ENCODE results near the gene GNG12. TPM values are rescaled to one million over a fixed set of nuclear protein-coding genes. Genes with fewer than 3 reads are reported as not detected.

The GNG12 gene
- total and polyA plus RNA-seq, 2 experiments from 2014 or later: 265 to 309 TPM

GRCh38 chr1:67771749-67772148, 61.5 kb downstream of the GNG12 start:
- Histone ChIP-seq H3K9me2 (ENCODE audit: insufficient read depth) (no peaks in the 10 kb centered on the region), H4K20me1 (ENCODE audit: insufficient read depth) (peaks cover 7% of the 10 kb centered on the region; the same call in 1 of the 2 replicates), H3K27ac (peak overlapping the region; percentile 44), H3K36me3 (ENCODE audit: low read depth) (peaks cover 24% of the 10 kb centered on the region), H3K9me3 (ENCODE audit: low read depth) (no peaks in the 10 kb centered on the region), H3K79me2 (ENCODE audit: insufficient read depth) (peaks cover 99% of the 10 kb centered on the region), H3K9ac (no peak overlapping the region), H3K27me3 (replicated peaks; ENCODE audit: insufficient read depth) (no peaks in the 10 kb centered on the region), H3F3A (ENCODE audit: insufficient read depth) (peaks cover 36% of the 10 kb centered on the region), H3K4me1 (ENCODE audit: insufficient read depth) (peaks cover 32% of the 10 kb centered on the region), H2AFZ (no peak overlapping the region), H3K4me2 (ENCODE audit: unreplicated experiment) (peak overlapping the region; percentile 24), H3K4me3 (no peak overlapping the region)
- 10 to 19% methylated on average over 1 of the region's 1 CpG for WGBS, 2 experiments (ENCODE audit: low coverage in 1 of 2, low lambda C conversion rate in 2 of 2, missing lambda C conversion rate in 2 of 2)
- in situ Hi-C loops (cut with MboI): loop anchor here (10.0 kb wide), 1 partner anchor 333 kb away; no protein-coding TSS in a partner anchor
- TF ChIP-seq EZH2 (IDR thresholded peaks at IDR 0.05; ENCODE audit: insufficient read depth, poor library complexity, severe bottlenecking) (no peak), EZH2phosphoT487 (IDR thresholded peaks at IDR 0.05; ENCODE audit: insufficient read depth, low read depth) (no peak)
- peak; percentile 18 for DNase-seq

- Histone ChIP-seq H3K27me3 (replicated peaks; ENCODE audit: insufficient read depth) (no peaks in the 10 kb centered on the region), H3K9me2 (ENCODE audit: insufficient read depth) (no peaks in the 10 kb centered on the region), H3K36me3 (ENCODE audit: low read depth) (peaks cover 18% of the 10 kb centered on the region), H3K9ac (no peak overlapping the region), H3K9me3 (ENCODE audit: low read depth) (no peaks in the 10 kb centered on the region), H3K4me1 (ENCODE audit: insufficient read depth) (peaks cover 36% of the 10 kb centered on the region), H3K27ac (peak overlapping the region; percentile 44), H4K20me1 (ENCODE audit: insufficient read depth) (peaks cover 7% of the 10 kb centered on the region; the same call in 1 of the 2 replicates), H3K79me2 (ENCODE audit: insufficient read depth) (peaks cover 95% of the 10 kb centered on the region), H2AFZ (no peak overlapping the region), H3F3A (ENCODE audit: insufficient read depth) (peaks cover 38% of the 10 kb centered on the region), H3K4me2 (ENCODE audit: unreplicated experiment) (no peak overlapping the region), H3K4me3 (no peak overlapping the region)
- in situ Hi-C loops (cut with MboI): loop anchor here (10.0 kb wide), 1 partner anchor 334 kb away; no protein-coding TSS in a partner anchor
- peak; percentile 88 for DNase-seq
- WGBS, 2 experiments (ENCODE audit: low coverage in 1 of 2, low lambda C conversion rate in 2 of 2, missing lambda C conversion rate in 2 of 2): 66 to 72% methylated on average over 6 of the region's 6 CpGs
- no peak for TF ChIP-seq EZH2phosphoT487 (IDR thresholded peaks at IDR 0.05; ENCODE audit: insufficient read depth, low read depth)
Measured at GRCh38 chr1:67771152-67771551, 62.1 kb downstream of the GNG12 start.

DNA sequence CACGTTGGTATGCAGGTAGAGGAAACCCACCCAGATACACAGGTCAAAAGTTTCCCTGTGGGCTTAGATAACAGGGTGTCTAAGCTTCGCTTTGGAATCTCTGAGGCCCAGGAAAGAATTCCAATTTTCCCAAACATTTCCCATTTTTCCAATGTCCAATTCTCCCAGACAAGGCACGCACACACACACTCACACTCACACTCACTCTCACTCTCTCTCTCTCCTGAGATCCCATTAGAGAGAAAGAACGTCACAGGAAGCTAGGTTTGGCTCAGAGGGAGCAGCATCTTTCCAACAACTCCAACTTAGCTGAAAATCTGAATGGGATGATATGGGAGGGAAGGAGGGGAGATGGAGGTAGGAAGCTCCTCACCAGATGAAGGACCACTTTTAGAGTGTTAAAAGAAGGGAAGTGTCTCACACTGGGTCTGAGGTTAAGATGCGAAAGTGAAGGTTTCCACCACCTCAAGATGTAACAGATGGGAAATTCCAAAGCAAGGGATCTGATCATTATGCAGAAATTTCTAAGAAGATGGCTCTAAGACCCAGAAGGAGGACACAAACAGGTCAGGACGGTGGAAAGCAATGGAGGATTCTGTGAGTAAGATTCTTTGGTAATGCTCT, 63.5 kb downstream of the GNG12 start:
- H3K9ac ChIP-seq: no peak overlapping the region
- in situ Hi-C loops (cut with MboI): loop anchor here (10.0 kb wide), 1 partner anchor 335 kb away; no protein-coding TSS in a partner anchor
- DNase-seq: peak; percentile 23
- H4K20me1 ChIP-seq (ENCODE audit: insufficient read depth): no peaks in the 10 kb centered on the region; the same call in 1 of the 2 replicates
- TF ChIP-seq EZH2 (IDR thresholded peaks at IDR 0.05; ENCODE audit: insufficient read depth, poor library complexity, severe bottlenecking) (no peak), EZH2phosphoT487 (IDR thresholded peaks at IDR 0.05; ENCODE audit: insufficient read depth, low read depth) (no peak)
- WGBS, 2 experiments (ENCODE audit: low coverage in 1 of 2, low lambda C conversion rate in 2 of 2, missing lambda C conversion rate in 2 of 2): 91 to 94% methylated on average over 6 of the region's 6 CpGs
- peaks cover 48% of the 10 kb centered on the region for H3K4me1 ChIP-seq (ENCODE audit: insufficient read depth)
- no peak overlapping the region for H3K4me2 ChIP-seq (ENCODE audit: unreplicated experiment)
- H3K9me3 ChIP-seq (ENCODE audit: low read depth): no peaks in the 10 kb centered on the region
- H3K27me3 ChIP-seq (replicated peaks; ENCODE audit: insufficient read depth): no peaks in the 10 kb centered on the region
- no peaks in the 10 kb centered on the region for H3K9me2 ChIP-seq (ENCODE audit: insufficient read depth)
- peaks cover 12% of the 10 kb centered on the region for H3K36me3 ChIP-seq (ENCODE audit: low read depth)
- H3K79me2 ChIP-seq (ENCODE audit: insufficient read depth): peaks cover 94% of the 10 kb centered on the region
- H2AFZ ChIP-seq: no peak overlapping the region
- H3F3A ChIP-seq (ENCODE audit: insufficient read depth): peaks cover 49% of the 10 kb centered on the region
- no peak overlapping the region for H3K4me3 ChIP-seq
- no peak overlapping the region for H3K27ac ChIP-seq

DNA sequence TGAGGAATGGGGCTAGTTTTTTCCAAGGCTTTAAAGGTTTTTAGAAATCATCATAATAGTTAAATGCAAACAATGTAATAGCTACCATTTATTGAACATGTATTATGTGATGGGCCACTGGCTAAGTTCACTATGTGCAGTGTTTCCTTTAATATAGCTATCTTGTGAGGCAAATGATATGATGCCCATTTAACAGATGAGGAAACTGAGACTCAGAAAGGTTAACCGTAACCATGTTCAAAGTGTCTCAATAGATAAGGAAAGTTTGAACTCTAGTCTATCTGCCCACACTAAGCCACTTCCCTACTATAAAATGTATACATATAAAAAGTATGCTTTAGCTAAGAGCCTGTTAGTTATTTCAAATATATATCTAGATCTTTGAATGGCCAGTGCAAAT, 64.8 kb downstream of the GNG12 start:
- 97 to 100% methylated on average over 1 of the region's 1 CpG for WGBS, 2 experiments (ENCODE audit: low coverage in 1 of 2, low lambda C conversion rate in 2 of 2, missing lambda C conversion rate in 2 of 2)
- peaks cover 94% of the 10 kb centered on the region for H3K79me2 ChIP-seq (ENCODE audit: insufficient read depth)

More for the DNA sequence above, 64.8 kb downstream of the GNG12 start:
- no peak overlapping the region for H3K27ac ChIP-seq
- H4K20me1 ChIP-seq (ENCODE audit: insufficient read depth): no peaks in the 10 kb centered on the region; the same call in 1 of the 2 replicates
- H3K4me1 ChIP-seq (ENCODE audit: insufficient read depth): peaks cover 52% of the 10 kb centered on the region
- peaks cover 9% of the 10 kb centered on the region; the same call in 1 of the 2 replicates for H3K36me3 ChIP-seq (ENCODE audit: low read depth)
- no peak for DNase-seq
- H3K9me3 ChIP-seq (ENCODE audit: low read depth): no peaks in the 10 kb centered on the region
- no peak for TF ChIP-seq EZH2 (IDR thresholded peaks at IDR 0.05; ENCODE audit: insufficient read depth, poor library complexity, severe bottlenecking)
- TF ChIP-seq EZH2phosphoT487 (IDR thresholded peaks at IDR 0.05; ENCODE audit: insufficient read depth, low read depth): no peak
- H3K4me3 ChIP-seq: no peak overlapping the region
- no peaks in the 10 kb centered on the region for H3K9me2 ChIP-seq (ENCODE audit: insufficient read depth)
- peaks cover 49% of the 10 kb centered on the region for H3F3A ChIP-seq (ENCODE audit: insufficient read depth)
- H3K9ac ChIP-seq: no peak overlapping the region
- no peak overlapping the region for H3K4me2 ChIP-seq (ENCODE audit: unreplicated experiment)
- in situ Hi-C loops (cut with MboI): no loop called here
- H2AFZ ChIP-seq: no peak overlapping the region
- no peaks in the 10 kb centered on the region for H3K27me3 ChIP-seq (replicated peaks; ENCODE audit: insufficient read depth)
